Loucy (cell line): Measurements from ENCODE around the gene DAD1.
A peak's percentile ranks its signal among the peaks of the same experiment; 100 is the strongest.

Source experiments
- H2AFZ ChIP-seq: fragments of 200-600 bp; sonication (generic); 2 replicates; pipeline ENCODE4 v1.6.0; 2016; ENCODE audit warnings: antibody characterized with exemption, mild to moderate bottlenecking, low read length, moderate library complexity
- H3F3A ChIP-seq: fragments of 200-600 bp; 2 replicates; pipeline ENCODE4 v1.6.0; 2016; ENCODE audit warnings: antibody characterized with exemption, low read depth, mild to moderate bottlenecking
- H3K27me3 ChIP-seq: fragments of 200-600 bp; sonication (generic); 2 replicates; pipeline ENCODE4 v1.6.1; 2014; ENCODE audit warnings: low read length, mild to moderate bottlenecking; ENCODE audit not compliant: insufficient read depth, poor library complexity, severe bottlenecking
- H3K36me3 ChIP-seq: fragments of 200-600 bp; sonication (generic); 2 replicates; pipeline ENCODE4 v1.6.1; 2016; ENCODE audit warnings: low read length; ENCODE audit not compliant: insufficient read depth
- H3K4me1 ChIP-seq: fragments of 200-600 bp; sonication (generic); 2 replicates; pipeline ENCODE4 v1.5.1; 2014; ENCODE audit warnings: low read length, mild to moderate bottlenecking; ENCODE audit not compliant: insufficient read depth, poor library complexity, severe bottlenecking
- H3K4me2 ChIP-seq: fragments of 200-600 bp; sonication (generic); 2 replicates; pipeline ENCODE4 v1.6.0; 2014; ENCODE audit warnings: antibody characterized with exemption, low read length, low read depth, mild to moderate bottlenecking; ENCODE audit not compliant: poor library complexity, severe bottlenecking
- H3K4me3 ChIP-seq: fragments of 200-600 bp; sonication (generic); 2 replicates; pipeline ENCODE4 v1.5.1; 2014; ENCODE audit warnings: low read length, mild to moderate bottlenecking, mixed read lengths; ENCODE audit not compliant: poor library complexity, severe bottlenecking
- H3K79me2 ChIP-seq: fragments of 200-600 bp; sonication (generic); 2 replicates; pipeline ENCODE4 v1.6.1; 2014; ENCODE audit warnings: low read length; ENCODE audit not compliant: insufficient read depth
- H3K9ac ChIP-seq: fragments of 200-600 bp; sonication (generic); 2 replicates; pipeline ENCODE4 v1.6.0; 2014; ENCODE audit warnings: mild to moderate bottlenecking, low read depth, low read length, moderate library complexity; ENCODE audit not compliant: poor library complexity, severe bottlenecking
- H3K9me2 ChIP-seq: fragments of 200-600 bp; sonication (generic); replicated peaks from 2 replicates; pipeline ENCODE4 v1.6.1; 2016; ENCODE audit warnings: low read depth, low read length, mixed read lengths
- H3K9me3 ChIP-seq: fragments of 200-600 bp; sonication (generic); 2 replicates; pipeline ENCODE4 v1.6.1; 2014; ENCODE audit warnings: mild to moderate bottlenecking, antibody characterized with exemption, low read length, low read depth; ENCODE audit not compliant: insufficient read depth
- H4K20me1 ChIP-seq: fragments of 200-600 bp; sonication (generic); 2 replicates; pipeline ENCODE4 v1.6.0; 2014; ENCODE audit warnings: antibody characterized with exemption, low read length, mild to moderate bottlenecking; ENCODE audit not compliant: insufficient read depth, poor library complexity, severe bottlenecking
- EZH2phosphoT487 ChIP-seq: fragments of 200-600 bp; IDR thresholded peaks from 2 replicates; pipeline ENCODE4 v1.6.1; 2018; ENCODE audit warnings: antibody characterized with exemption, mild to moderate bottlenecking, moderate library complexity, borderline replicate concordance
- TF ChIP-seq, protein P1 (sequence below): fragments of 200-600 bp; sonication (generic); conservative IDR thresholded peaks from 2 replicates; pipeline ENCODE4 v1.5.1; 2014; ENCODE audit warnings: mild to moderate bottlenecking, antibody characterized with exemption, low read length

The DAD1 gene

DNA sequence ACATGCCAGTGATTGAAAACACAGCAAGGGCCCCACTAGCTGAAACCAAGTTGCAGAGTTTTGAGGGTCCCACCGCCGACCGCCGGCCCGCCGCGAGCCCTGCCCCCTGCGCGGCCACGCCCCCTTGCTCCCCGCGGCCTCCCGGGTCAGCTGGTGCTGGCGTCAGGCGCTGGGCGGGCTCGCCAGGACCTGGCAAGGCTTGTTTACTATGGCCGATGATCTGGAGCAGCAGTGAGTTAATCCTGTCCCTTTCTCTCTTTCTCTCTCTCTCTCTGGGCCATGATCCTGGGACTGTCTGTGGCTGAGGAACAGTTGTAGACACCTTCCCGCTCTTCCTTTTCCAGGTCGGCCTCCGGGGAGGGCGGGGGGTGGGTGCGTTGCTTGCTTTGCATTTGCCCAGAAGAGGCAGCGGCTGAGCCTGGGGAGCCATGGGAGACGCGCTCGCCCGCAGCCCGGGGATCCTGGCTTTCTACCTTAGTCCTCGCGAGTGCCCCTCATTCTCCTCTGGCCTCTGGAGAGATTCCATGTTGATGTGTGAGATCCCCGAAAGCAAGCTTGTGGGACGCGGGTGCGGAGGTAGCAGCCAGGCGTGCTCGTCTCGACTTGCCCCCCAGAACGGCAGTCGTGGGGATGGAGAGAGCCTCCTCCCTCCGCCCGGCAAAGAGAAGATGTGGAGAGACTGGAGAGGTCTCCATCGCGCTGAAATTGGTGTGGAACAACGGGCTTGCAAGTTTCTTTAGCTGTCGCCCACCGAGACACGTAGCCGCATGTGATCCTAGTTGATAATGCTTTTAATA is 9.3 kb upstream of the DAD1 start, which contains the start of gene ABHD4:
Gene ABHD4 (plus strand): TSS at position 202 of the 797 bp plus-strand sequence. CDS start 7 bp downstream, at position 209.
- Histone ChIP-seq H2AFZ (peak within 1 kb of the TSS; percentile 95), H4K20me1 (no peaks in the 10 kb centered on the region), H3K9me2 (no peaks in the 10 kb centered on the region), H3K4me1 (peaks cover 24% of the 10 kb centered on the region), H3K79me2 (peaks cover 7% of the 10 kb centered on the region; the same call in 1 of the 2 replicates), H3K4me3 (peak within 1 kb of the TSS; percentile 83), H3K9me3 (no peaks in the 10 kb centered on the region), H3K36me3 (no peaks in the 10 kb centered on the region), H3K27me3 (no peaks in the 10 kb centered on the region), H3K9ac (peak within 1 kb of the TSS; percentile 83), H3K4me2 (peak within 1 kb of the TSS; percentile 83), H3F3A (no peaks in the 10 kb centered on the region)
- TF ChIP-seq, protein P1, sequence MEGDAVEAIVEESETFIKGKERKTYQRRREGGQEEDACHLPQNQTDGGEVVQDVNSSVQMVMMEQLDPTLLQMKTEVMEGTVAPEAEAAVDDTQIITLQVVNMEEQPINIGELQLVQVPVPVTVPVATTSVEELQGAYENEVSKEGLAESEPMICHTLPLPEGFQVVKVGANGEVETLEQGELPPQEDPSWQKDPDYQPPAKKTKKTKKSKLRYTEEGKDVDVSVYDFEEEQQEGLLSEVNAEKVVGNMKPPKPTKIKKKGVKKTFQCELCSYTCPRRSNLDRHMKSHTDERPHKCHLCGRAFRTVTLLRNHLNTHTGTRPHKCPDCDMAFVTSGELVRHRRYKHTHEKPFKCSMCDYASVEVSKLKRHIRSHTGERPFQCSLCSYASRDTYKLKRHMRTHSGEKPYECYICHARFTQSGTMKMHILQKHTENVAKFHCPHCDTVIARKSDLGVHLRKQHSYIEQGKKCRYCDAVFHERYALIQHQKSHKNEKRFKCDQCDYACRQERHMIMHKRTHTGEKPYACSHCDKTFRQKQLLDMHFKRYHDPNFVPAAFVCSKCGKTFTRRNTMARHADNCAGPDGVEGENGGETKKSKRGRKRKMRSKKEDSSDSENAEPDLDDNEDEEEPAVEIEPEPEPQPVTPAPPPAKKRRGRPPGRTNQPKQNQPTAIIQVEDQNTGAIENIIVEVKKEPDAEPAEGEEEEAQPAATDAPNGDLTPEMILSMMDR: no peak
- TF ChIP-seq EZH2phosphoT487: no peak

DNA sequence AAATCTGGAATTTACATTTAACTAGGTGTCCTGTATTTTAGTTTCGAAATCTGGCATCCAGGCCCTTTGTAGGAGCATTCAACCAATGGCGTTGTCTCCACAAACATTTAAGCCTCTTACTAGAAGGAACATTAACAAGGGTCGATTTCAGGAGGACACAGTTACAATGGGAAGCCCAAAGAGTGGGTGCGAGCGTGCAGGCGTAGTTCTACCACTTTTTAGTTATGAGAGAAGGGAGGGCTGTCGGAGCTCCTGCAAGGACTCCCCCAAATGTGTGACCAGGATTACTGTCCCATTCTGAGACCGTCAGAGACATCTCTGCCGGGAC is 8.7 kb upstream of the DAD1 start:
- TF ChIP-seq, protein P1: no peak
- no peak for TF ChIP-seq EZH2phosphoT487

DNA sequence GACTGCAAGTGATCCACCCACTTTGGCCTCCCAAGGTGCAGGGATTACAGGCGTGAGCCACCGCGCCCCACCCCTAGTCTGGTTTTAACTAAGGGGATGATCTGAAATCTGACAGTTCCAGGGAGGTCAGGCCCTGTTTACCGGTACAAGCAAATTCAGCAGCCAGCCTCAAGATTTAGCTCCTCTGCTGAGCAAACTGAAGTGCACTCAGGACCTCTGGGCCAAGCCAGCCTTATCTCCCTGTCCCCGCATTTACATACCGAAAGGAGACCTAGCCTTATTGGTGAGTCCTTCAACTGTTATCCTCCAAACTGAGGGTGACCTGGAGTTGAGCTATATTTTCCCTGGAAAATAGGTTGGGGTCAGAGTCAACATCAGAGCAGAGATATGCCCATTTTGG is 8.2 kb upstream of the DAD1 start:
- Histone ChIP-seq H3K4me2 (peak overlapping the region; percentile 83), H3K36me3 (no peaks in the 10 kb centered on the region), H2AFZ (no peak overlapping the region), H3K9ac (no peak overlapping the region), H3K4me1 (peaks cover 22% of the 10 kb centered on the region), H3K9me3 (no peaks in the 10 kb centered on the region), H3K27me3 (no peaks in the 10 kb centered on the region), H3K9me2 (no peaks in the 10 kb centered on the region), H3K4me3 (no peak overlapping the region), H3K79me2 (peaks cover 7% of the 10 kb centered on the region; the same call in 1 of the 2 replicates), H4K20me1 (no peaks in the 10 kb centered on the region), H3F3A (no peaks in the 10 kb centered on the region)
- TF ChIP-seq, protein P1: no peak

More for the DNA sequence above, 8.7 kb upstream of the DAD1 start:
- peak overlapping the region; percentile 83 for H3K4me2 ChIP-seq
- peak overlapping the region; percentile 83 for H3K9ac ChIP-seq
- peak overlapping the region; percentile 83 for H3K4me3 ChIP-seq
- H3K79me2 ChIP-seq: peaks cover 7% of the 10 kb centered on the region; the same call in 1 of the 2 replicates
- no peaks in the 10 kb centered on the region for H4K20me1 ChIP-seq
- peak overlapping the region; percentile 95 for H2AFZ ChIP-seq
- H3K27me3 ChIP-seq: no peaks in the 10 kb centered on the region
- no peaks in the 10 kb centered on the region for H3F3A ChIP-seq
- H3K4me1 ChIP-seq: peaks cover 24% of the 10 kb centered on the region
- no peaks in the 10 kb centered on the region for H3K9me2 ChIP-seq
- H3K36me3 ChIP-seq: no peaks in the 10 kb centered on the region
- H3K9me3 ChIP-seq: no peaks in the 10 kb centered on the region
